ENCODE data around the gene PTGFRN. TPM values are rescaled to one million over a fixed set of nuclear protein-coding genes. Genes with fewer than 3 reads are reported as not detected.

PTGFRN gene
- total and polyA plus RNA-seq, 2 of the 4 experiments (the other 2 are of a cell fraction): 0.90 to 1.1 TPM

DNA sequence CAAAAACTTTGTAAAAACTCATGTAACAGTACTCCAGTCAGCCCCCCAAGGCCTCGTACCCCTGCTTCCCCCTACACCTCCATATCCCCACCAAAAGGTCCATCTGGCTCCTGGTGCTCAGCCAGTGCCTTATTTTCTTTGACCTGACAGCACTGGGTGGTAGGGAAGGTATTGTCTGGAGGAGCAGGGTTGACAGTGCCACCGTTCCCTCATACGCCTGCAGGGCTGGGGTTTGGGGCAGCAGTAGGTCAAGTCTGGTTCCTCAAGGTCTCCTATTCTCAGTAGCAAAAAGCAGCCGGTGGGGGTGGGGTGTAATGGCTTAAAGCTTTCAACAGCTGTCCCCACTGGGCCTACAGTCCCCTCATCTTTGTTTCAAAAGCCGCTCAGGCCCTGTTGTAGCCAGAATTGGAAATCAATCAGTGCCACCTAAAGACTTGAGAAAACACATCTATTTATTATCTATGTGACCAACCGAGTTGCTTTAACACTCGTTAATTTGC is 125.1 kb downstream of the PTGFRN start:
- Histone ChIP-seq H3K4me1 (ENCODE audit: control insufficient read depth, insufficient read depth, low read length) (no peaks in the 10 kb centered on the region), H4K91ac (ENCODE audit: insufficient read depth, low read depth, low read length) (no peak overlapping the region), H3K27me3 (ENCODE audit: control insufficient read depth, insufficient read depth, low read length) (peaks cover 2% of the 10 kb centered on the region; the same call in 1 of the 2 replicates), H2AK5ac (ENCODE audit: low read depth, low read length) (no peak overlapping the region), H2BK20ac (ENCODE audit: low read depth, low read length) (no peak overlapping the region), H4K8ac (ENCODE audit: low read depth in 2 of 2, low read length in 2 of 2) (no peak overlapping the region), H3K27ac (ENCODE audit: insufficient read depth, low read length) (no peak overlapping the region), H3K4me2 (ENCODE audit: low read depth, low read length) (no peak overlapping the region), H2BK5ac (ENCODE audit: low read depth, low read length, poor library complexity, severe bottlenecking) (no peak overlapping the region), H2AFZ (replicated peaks; ENCODE audit: low read length, poor library complexity) (no peak overlapping the region), H3K9ac (ENCODE audit: low read depth, low read length) (no peak overlapping the region), H2AK9ac (replicated peaks; ENCODE audit: low read depth, low read length, poor library complexity) (no peak overlapping the region), H2BK15ac (ENCODE audit: low read depth, low read length) (no peak overlapping the region), H4K20me1 (ENCODE audit: insufficient read depth, low read length) (no peaks in the 10 kb centered on the region), H3K9me1 (ENCODE audit: insufficient read depth, low read length) (no peaks in the 10 kb centered on the region), H3K14ac (replicated peaks; ENCODE audit: low read depth, low read length) (no peak overlapping the region), H2BK120ac (ENCODE audit: low read depth, low read length) (no peak overlapping the region), H3K36me3 (ENCODE audit: control insufficient read depth, insufficient read depth, low read length) (no peaks in the 10 kb centered on the region), H3K79me1 (ENCODE audit: low read depth in 1 of 2, low read length in 2 of 2) (no peaks in the 10 kb centered on the region), H3K56ac (ENCODE audit: extremely low read depth, insufficient read depth, low read length) (no peak overlapping the region), H3K4ac (ENCODE audit: low read depth, low read length) (no peak overlapping the region), H3K4me3 (ENCODE audit: insufficient read depth, low read depth, low read length) (no peak overlapping the region), H3K18ac (ENCODE audit: low read depth, low read length) (no peak overlapping the region), H4K5ac (ENCODE audit: low read depth, low read length) (no peak overlapping the region), H3K9me3 (ENCODE audit: control insufficient read depth, insufficient read depth, low read length) (no peaks in the 10 kb centered on the region), H3K23ac (ENCODE audit: low read depth, low read length) (no peak overlapping the region)
- WGBS, 2 experiments (ENCODE audit: extremely low coverage in 2 of 2, insufficient read length in 1 of 2): 40% methylated on average over 1 of the region's 7 CpGs; no CpG with 5 or more reads in 1 of the 2 experiments
- DNase-seq (no peak), ATAC-seq (ENCODE audit: low read depth) (no peak)
- TF ChIP-seq CHD1 (IDR thresholded peaks at IDR 0.05; ENCODE audit: low read depth, low read length): no peak
- POLR2A ChIA-PET (ENCODE audit: unreplicated experiment): no interaction called here
- BruUV-seq (replicated peaks): no TSS peak
- intact Hi-C loops (cut with micrococcal nuclease) (no loop called here), in situ Hi-C loops (cut with MboI; ENCODE audit: low sequenced_read_pairs) (no loop called here), dilution Hi-C loops (cut with HindIII; ENCODE audit: low sequenced_read_pairs, unreplicated experiment) (no loop called here)
- CTCF ChIA-PET: no interaction called here
